ENCODE results near the gene TVP23C.
"Not testable (repeated sequence)": the region's sequence is repeated elsewhere in the genome, so short reads cannot be mapped to it uniquely, and the experiment has no call there.

The TVP23C gene

GRCh38 chr17:15563375-15563857, at the start of gene TVP23C:
TSS of gene TVP23C (minus strand) at chr17:15563483. CDS start at chr17:15563448, 35 bp downstream.
- not testable (repeated sequence) for DNase-seq

GRCh38 chr17:15592960-15593359, 29.7 kb upstream of the TVP23C start:
- DNase-seq, result not testable (repeated sequence)

- not testable (repeated sequence) for DNase-seq
Observed at GRCh38 chr17:15591986-15592385, 28.7 kb upstream of the TVP23C start.

- DNase-seq, result not testable (repeated sequence)
Observed at GRCh38 chr17:15590844-15591243, 27.6 kb upstream of the TVP23C start.

GRCh38 chr17:15589544-15590536, 26.6 kb upstream of the TVP23C start:
- not testable (repeated sequence) for DNase-seq

- DNase-seq, result not testable (repeated sequence)
Observed at GRCh38 chr17:15588017-15588416, 24.7 kb upstream of the TVP23C start.

GRCh38 chr17:15583313-15583712, 20.0 kb upstream of the TVP23C start:
- DNase-seq, result not testable (repeated sequence)

- not testable (repeated sequence) for DNase-seq
Observed at GRCh38 chr17:15581462-15581861, 18.2 kb upstream of the TVP23C start.

GRCh38 chr17:15576848-15577247, 13.6 kb upstream of the TVP23C start:
- not testable (repeated sequence) for DNase-seq

- DNase-seq, result not testable (repeated sequence)
Observed at GRCh38 chr17:15574660-15575059, 11.4 kb upstream of the TVP23C start.

- not testable (repeated sequence) for DNase-seq
Observed at GRCh38 chr17:15573870-15574269, 10.6 kb upstream of the TVP23C start.

- not testable (repeated sequence) for DNase-seq
Observed at GRCh38 chr17:15562613-15563374, 489 bp downstream of the TVP23C start.

- not testable (repeated sequence) for DNase-seq
Observed at GRCh38 chr17:15561439-15561838, 1.8 kb downstream of the TVP23C start.

- DNase-seq, result not testable (repeated sequence)
Observed at GRCh38 chr17:15558403-15559105, 4.7 kb downstream of the TVP23C start.

GRCh38 chr17:15557334-15557832, 5.9 kb downstream of the TVP23C start:
- not testable (repeated sequence) for DNase-seq

- not testable (repeated sequence) for DNase-seq
Observed at GRCh38 chr17:15552932-15553331, 10.4 kb downstream of the TVP23C start.

GRCh38 chr17:15549552-15549951, 13.7 kb downstream of the TVP23C start:
- not testable (repeated sequence) for DNase-seq

GRCh38 chr17:15546604-15547003, 16.7 kb downstream of the TVP23C start:
- not testable (repeated sequence) for DNase-seq

GRCh38 chr17:15540371-15541219, 22.7 kb downstream of the TVP23C start:
- not testable (repeated sequence) for DNase-seq

GRCh38 chr17:15533122-15533521, 30.2 kb downstream of the TVP23C start:
- not testable (repeated sequence) for DNase-seq
